HepG2 (cell line): ENCODE data around the gene POLR2B. TPM values are rescaled to one million over a fixed set of nuclear protein-coding genes. Genes with fewer than 3 reads are reported as not detected.
A peak's percentile ranks its signal among the peaks of the same experiment; 100 is the strongest.

ENCODE experiments used
- ARNT ChIP-seq: fragments of 450-650 bp; IDR thresholded peaks from 2 replicates; pipeline ENCODE4 v1.6.1; 2017
- DMAP1 ChIP-seq: IDR thresholded peaks from 2 replicates; pipeline ENCODE4 v1.6.1; 2016
- FIP1L1 ChIP-seq: fragments of 200-400 bp; formaldehyde crosslinking; IDR thresholded peaks from 2 replicates; pipeline ENCODE4 v1.6.1; 2018; ENCODE audit warnings: low read depth, mild to moderate bottlenecking, low read length, moderate library complexity, borderline replicate concordance; ENCODE audit not compliant: insufficient read depth
- GFI1 ChIP-seq: sonication (generic); formaldehyde crosslinking; IDR thresholded peaks from 2 replicates; pipeline ENCODE4 v1.5.0; 2020; ENCODE audit warnings: missing genetic modification reagents, mild to moderate bottlenecking, borderline replicate concordance
- HMGXB4 ChIP-seq, 2 experiments: sonication (generic) in 1 of 2; formaldehyde crosslinking in 1 of 2; IDR thresholded peaks; 2 replicates each; pipeline versions ENCODE4 v1.4.0 to v1.6.1; 2018 to 2020; ENCODE audit warnings: missing genetic modification reagents in 2 of 2, borderline replicate concordance in 1 of 2, low read depth in 1 of 2, mild to moderate bottlenecking in 1 of 2, missing biosample characterization in 1 of 2
- TSC22D2 ChIP-seq: sonication (generic); formaldehyde crosslinking; IDR thresholded peaks from 2 replicates; pipeline ENCODE4 v1.5.1; 2020; ENCODE audit warnings: missing genetic modification reagents, mild to moderate bottlenecking, borderline replicate concordance
- ZBTB10 ChIP-seq: sonication (generic); formaldehyde crosslinking; IDR thresholded peaks from 2 replicates; pipeline ENCODE4 v1.4.0; 2020; ENCODE audit warnings: missing genetic modification reagents, borderline replicate concordance
- ZFP82 ChIP-seq: sonication (generic); formaldehyde crosslinking; IDR thresholded peaks from 2 replicates; pipeline ENCODE4 v1.5.1; 2020; ENCODE audit warnings: mild to moderate bottlenecking, missing genetic modification reagents, borderline replicate concordance
- ZNF543 ChIP-seq: sonication (generic); formaldehyde crosslinking; IDR thresholded peaks from 2 replicates; pipeline ENCODE4 v1.4.0; 2020; ENCODE audit warnings: mild to moderate bottlenecking, missing genetic modification reagents
- ZNF644 ChIP-seq: IDR thresholded peaks from 2 replicates; pipeline ENCODE4 v1.6.1; 2016; ENCODE audit warnings: low read depth
- ZNF652 ChIP-seq: IDR thresholded peaks from 2 replicates; pipeline ENCODE4 v1.6.1; 2016; ENCODE audit warnings: low read depth, borderline replicate concordance
- ZNF747 ChIP-seq: sonication (generic); formaldehyde crosslinking; IDR thresholded peaks from 2 replicates; pipeline ENCODE4 v1.8.1; 2023; ENCODE audit warnings: missing genetic modification reagents, mild to moderate bottlenecking, borderline replicate concordance
- ZNF839 ChIP-seq: sonication (generic); formaldehyde crosslinking; IDR thresholded peaks from 2 replicates; pipeline ENCODE4 v1.4.0; 2020; ENCODE audit warnings: missing genetic modification reagents, mild to moderate bottlenecking, borderline replicate concordance
- polyA plus RNA-seq, 8 experiments: library from polyadenylated mRNA; depleted of rRNA in 3 of 8; stranded (reverse) in 7 of 8; unstranded in 1 of 8; fragments of >200 nt; fragmentation: Illumina TruSeq in 4 of 8; extraction: Trizol in 4 of 8; gene quantifications; 2 replicates each; pipeline versions ENCODE4 v1.2.1 to v1.2.3, GENCODE V29; 2011 to 2016; ENCODE audit warnings: low read depth in 4 of 8, missing spikeins in 1 of 8, mixed read lengths in 1 of 8; ENCODE audit not compliant: insufficient read depth in 1 of 8
- total RNA-seq, 5 experiments: library from RNA; depleted of rRNA; stranded (reverse); fragments of >200 nt; fragmentation: Illumina TruSeq; extraction: Trizol; gene quantifications; 2 replicates each; pipeline ENCODE4 v1.2.3, GENCODE V29; 2016; ENCODE audit warnings: low read depth in 1 of 5
- TF ChIP-seq, protein P1 (sequence below): sonication (generic); formaldehyde crosslinking; IDR thresholded peaks from 2 replicates; pipeline ENCODE4 v1.5.0; 2020; ENCODE audit warnings: mild to moderate bottlenecking, missing genetic modification reagents, borderline replicate concordance

The POLR2B gene
- total and polyA plus RNA-seq, 2 of the 13 experiments (the other 11 are each of a cell fraction or from before 2014, with no cell fraction given), result 70.6 to 116 TPM

DNA sequence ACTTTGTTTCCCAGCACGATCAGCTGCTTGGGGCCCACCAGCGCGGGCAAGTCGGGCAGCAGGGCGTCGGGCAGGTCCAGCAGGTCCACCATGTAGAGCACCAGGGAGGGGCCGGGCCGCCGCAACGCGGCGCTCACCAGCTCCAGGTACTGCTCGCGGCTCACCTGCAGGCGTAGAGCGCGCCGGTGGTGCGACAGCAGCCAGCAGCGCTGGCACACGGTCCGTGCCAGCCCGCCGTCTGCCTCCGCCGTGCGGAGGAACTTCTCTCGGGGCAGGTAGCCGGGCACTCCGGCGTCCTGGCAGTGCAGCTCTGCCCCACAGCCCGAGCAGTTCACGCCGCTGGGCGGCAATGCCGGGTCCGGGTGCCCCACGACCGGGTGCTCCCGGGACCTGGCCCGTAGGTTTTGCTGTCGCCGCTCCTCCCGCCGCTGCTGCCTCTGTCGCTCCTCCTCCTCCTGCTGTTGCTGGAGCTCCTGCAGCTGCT, 1.8 kb upstream of the POLR2B start (continued):
- no peak for TF ChIP-seq TSC22D2 (CRISPR knock-in tag)
- TF ChIP-seq, protein P1, sequence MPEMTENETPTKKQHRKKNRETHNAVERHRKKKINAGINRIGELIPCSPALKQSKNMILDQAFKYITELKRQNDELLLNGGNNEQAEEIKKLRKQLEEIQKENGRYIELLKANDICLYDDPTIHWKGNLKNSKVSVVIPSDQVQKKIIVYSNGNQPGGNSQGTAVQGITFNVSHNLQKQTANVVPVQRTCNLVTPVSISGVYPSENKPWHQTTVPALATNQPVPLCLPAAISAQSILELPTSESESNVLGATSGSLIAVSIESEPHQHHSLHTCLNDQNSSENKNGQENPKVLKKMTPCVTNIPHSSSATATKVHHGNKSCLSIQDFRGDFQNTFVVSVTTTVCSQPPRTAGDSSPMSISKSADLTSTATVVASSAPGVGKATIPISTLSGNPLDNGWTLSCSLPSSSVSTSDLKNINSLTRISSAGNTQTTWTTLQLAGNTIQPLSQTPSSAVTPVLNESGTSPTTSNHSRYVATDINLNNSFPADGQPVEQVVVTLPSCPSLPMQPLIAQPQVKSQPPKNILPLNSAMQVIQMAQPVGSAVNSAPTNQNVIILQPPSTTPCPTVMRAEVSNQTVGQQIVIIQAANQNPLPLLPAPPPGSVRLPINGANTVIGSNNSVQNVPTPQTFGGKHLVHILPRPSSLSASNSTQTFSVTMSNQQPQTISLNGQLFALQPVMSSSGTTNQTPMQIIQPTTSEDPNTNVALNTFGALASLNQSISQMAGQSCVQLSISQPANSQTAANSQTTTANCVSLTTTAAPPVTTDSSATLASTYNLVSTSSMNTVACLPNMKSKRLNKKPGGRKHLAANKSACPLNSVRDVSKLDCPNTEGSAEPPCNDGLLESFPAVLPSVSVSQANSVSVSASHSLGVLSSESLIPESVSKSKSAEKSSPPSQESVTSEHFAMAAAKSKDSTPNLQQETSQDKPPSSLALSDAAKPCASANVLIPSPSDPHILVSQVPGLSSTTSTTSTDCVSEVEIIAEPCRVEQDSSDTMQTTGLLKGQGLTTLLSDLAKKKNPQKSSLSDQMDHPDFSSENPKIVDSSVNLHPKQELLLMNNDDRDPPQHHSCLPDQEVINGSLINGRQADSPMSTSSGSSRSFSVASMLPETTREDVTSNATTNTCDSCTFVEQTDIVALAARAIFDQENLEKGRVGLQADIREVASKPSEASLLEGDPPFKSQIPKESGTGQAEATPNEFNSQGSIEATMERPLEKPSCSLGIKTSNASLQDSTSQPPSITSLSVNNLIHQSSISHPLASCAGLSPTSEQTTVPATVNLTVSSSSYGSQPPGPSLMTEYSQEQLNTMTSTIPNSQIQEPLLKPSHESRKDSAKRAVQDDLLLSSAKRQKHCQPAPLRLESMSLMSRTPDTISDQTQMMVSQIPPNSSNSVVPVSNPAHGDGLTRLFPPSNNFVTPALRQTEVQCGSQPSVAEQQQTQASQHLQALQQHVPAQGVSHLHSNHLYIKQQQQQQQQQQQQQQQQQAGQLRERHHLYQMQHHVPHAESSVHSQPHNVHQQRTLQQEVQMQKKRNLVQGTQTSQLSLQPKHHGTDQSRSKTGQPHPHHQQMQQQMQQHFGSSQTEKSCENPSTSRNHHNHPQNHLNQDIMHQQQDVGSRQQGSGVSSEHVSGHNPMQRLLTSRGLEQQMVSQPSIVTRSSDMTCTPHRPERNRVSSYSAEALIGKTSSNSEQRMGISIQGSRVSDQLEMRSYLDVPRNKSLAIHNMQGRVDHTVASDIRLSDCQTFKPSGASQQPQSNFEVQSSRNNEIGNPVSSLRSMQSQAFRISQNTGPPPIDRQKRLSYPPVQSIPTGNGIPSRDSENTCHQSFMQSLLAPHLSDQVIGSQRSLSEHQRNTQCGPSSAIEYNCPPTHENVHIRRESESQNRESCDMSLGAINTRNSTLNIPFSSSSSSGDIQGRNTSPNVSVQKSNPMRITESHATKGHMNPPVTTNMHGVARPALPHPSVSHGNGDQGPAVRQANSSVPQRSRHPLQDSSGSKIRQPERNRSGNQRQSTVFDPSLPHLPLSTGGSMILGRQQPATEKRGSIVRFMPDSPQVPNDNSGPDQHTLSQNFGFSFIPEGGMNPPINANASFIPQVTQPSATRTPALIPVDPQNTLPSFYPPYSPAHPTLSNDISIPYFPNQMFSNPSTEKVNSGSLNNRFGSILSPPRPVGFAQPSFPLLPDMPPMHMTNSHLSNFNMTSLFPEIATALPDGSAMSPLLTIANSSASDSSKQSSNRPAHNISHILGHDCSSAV (CRISPR knock-in tag), result no peak
- no peak for TF ChIP-seq FIP1L1
- TF ChIP-seq HMGXB4 (CRISPR knock-in tag; IDR thresholded peaks at IDR 0.05; ENCODE audit: borderline replicate concordance in 1 of 2, low read depth in 1 of 2), result peak in 1 of 2 experiments; percentile 83; a peak in 2 of 4 replicates
- no peak for TF ChIP-seq ARNT
- no peak for TF ChIP-seq ZNF652 (CRISPR knock-in tag)
- TF ChIP-seq ZFP82 (CRISPR knock-in tag), result 0 out of 2 replicates have a peak, but pooled peaks have one; percentile 64
- TF ChIP-seq GFI1 (CRISPR knock-in tag), result no peak
- no peak for TF ChIP-seq ZBTB10 (CRISPR knock-in tag)
- TF ChIP-seq ZNF644, result no peak
- no peak for TF ChIP-seq ZNF839 (CRISPR knock-in tag)
- TF ChIP-seq ZNF543 (CRISPR knock-in tag), result peak; percentile 89; the same call in 1 of the 2 replicates
- no peak for TF ChIP-seq ZNF747 (CRISPR knock-in tag)
- no peak for TF ChIP-seq DMAP1 (CRISPR knock-in tag)
